HG03520 (cell line): ENCODE data around the gene URM1.
"Not testable (repeated sequence)": the region's sequence is repeated elsewhere in the genome, so short reads cannot be mapped to it uniquely, and the experiment has no call there.

Source experiments
- ATAC-seq: cut with Tn5 transposase; IDR thresholded peaks from one replicate; pipeline ENCODE4 v1.9.1; 2021; ENCODE audit warnings: mild to moderate bottlenecking, moderate library complexity; ENCODE audit not compliant: unreplicated experiment

Gene URM1

DNA sequence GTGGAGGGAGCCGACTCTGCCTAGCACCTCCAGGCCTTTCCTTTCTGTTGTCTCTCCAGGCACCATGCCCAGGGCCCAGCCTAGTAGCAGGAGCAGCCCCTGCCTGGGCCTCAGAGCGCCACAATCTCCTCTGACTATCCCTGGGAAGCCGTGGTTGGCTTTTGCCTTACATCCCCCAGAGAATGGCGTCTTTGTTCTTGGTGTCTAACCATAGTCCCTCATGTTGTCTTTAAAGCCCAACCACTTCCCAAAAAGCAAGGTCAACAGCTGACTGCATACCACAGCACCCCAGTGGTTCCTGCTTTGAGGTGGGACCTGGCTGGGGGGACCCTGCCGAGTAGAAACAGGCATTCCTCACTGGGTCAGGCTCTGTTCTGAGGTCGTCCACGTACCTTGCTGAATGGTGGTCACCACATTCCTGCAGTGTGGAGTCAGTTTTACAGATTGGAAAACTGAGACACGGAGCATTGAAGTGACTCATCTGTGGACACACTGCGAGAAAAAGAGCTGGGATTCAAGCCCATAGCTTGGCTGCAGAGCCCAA is 35.7 kb downstream of the URM1 start:
- no peak for ATAC-seq

DNA sequence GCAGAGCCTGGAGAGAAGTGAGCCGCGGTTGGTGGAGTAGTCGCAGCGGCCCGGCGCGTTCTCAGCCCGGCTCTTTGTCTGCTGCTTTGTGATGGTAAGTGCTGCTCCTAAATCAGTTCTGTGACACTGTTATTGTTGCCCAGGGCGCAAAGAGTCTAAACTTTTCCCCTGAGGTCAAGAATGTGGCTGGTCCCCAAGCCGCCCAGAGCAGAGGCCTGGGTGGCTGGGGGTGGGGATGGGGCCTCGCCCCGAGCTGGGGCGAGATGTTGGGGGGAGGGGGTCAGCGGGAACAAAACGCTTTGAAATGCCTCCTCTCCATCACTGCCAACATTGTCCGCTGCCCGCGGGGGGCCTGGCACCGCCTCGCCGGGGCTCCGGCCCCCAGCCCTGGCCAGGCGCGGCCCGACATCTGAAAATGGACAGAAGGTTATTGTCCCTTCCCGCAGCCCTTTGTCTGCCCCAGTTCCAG is 37.8 kb downstream of the URM1 start:
- no peak for ATAC-seq

DNA sequence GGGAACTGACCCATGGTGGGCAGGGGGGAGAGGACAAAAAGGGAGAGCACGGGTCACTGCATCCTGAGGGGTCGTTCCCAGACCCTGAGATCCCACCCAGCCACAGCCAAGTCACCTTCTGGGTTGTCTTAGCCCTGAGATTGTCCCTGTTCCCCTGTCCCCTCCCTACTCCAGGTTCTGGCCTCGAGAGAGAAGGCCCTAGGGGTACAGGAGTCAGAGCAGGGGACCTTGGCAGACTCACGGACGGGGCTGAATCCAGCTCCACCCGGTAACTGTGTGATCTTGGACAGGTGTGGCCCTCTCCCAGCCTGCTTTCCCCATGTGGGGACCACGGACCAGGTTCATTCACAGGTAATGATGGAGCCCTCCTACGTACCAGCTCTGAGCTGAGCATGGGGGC is 38.3 kb downstream of the URM1 start:
- ATAC-seq = no peak

DNA sequence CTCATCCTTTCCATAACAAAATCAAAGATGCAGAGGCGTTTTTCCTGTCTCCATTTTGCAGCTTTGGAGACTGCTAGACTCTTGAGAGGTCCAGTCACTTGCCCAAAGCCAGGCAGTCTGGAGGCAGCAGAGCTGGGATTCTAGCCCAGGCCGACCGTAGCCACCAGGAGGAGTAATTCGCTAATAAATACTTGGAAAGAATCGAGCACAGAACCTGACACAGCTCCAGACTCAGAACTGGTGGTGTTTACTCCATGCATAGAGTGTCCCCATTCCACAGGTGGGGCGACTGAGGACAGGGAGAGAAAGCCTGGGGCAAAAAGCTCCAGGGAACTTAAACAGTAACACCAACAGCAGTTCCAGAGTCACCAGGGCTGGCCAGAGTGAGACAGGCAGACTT is 38.8 kb downstream of the URM1 start:
- no peak for ATAC-seq

DNA sequence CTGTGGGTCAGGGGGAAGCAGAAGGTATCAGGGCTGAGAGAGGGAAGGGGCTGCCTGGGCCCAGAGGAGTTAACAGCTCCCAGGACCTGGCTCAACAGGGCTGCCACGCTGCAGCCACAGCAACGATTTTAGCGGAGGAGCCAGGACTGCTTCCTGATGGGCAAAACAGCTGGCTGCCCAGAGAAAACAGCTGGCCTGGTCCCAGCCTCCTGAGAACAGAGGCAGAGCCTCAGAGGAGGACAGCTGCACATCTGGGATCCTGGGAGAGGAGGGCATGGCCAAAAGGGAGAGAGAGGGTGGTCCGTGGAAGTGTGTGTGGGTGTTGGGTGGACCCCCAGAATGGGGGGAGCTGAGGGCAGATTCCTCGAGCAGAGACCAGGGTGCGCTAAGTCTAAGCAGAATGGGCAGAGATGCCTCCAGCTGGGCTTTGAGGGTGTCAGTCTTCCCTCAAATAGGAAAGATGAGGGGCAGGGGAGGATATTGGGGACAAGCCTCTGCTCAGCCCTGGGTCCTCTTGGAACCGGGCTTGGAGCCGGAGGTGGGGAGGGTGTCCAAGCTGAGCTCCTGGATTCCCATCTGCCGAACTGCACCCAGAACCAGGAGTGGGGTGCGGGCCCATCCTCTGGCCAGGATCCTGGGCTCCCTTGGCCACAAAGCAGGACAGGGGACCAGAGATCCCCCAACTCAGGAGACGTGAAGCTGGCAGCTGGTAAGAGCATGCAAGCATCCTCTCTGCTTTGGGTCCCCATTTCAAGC is 40.4 kb downstream of the URM1 start:
- ATAC-seq = no peak

DNA sequence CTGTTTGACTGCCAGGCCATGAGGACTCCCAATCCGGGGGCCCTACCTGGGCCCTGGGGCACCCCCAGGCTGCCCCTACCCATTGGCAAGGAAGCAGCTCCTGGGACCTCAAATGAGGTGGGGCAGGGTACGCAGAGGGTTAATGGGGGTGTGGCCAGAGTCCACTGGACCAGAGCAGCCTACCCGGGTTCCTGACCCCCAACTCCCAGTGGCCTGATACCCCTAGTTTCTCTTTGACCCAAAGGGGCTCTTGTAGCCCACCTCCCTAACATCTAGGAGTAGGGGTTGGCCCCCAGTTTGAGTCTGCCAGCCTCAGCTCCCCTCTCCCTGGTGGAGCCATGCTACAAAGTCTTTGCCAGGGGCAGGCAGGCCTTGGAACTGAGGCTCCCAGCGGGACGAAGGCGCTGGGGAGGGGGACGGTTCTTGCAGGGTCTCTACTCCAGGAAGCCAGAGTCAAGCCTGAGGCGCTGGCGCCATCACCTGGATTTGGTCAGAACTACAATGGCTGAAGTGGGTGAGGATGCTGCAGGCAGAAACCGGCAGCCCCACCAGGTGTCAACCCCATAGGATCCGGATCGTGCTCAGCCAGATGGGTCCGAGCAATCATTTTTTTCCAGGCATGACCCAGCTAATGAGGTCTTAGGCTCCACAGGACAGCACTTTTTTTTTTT is 41.1 kb downstream of the URM1 start:
- ATAC-seq = no peak

DNA sequence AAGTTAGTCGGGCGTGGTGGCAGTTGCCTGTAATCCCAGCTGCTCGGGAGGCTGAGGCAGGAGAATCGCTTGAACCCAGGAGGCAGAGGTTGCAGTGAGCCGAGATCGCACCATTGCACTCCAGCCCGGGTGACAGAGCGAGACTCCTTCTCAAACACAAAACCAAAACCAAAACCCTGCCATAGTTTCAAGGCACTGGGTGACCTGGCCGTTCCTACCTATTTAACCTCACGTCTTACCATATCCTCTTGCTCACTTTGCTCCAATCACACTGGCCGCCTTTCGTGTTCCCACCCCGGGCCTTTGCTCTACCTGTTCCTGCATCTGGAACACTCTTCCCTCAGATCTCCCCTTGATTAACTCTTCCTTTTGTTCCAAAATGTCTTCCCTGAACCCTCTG is 42.6 kb downstream of the URM1 start:
- ATAC-seq = not testable (repeated sequence)

DNA sequence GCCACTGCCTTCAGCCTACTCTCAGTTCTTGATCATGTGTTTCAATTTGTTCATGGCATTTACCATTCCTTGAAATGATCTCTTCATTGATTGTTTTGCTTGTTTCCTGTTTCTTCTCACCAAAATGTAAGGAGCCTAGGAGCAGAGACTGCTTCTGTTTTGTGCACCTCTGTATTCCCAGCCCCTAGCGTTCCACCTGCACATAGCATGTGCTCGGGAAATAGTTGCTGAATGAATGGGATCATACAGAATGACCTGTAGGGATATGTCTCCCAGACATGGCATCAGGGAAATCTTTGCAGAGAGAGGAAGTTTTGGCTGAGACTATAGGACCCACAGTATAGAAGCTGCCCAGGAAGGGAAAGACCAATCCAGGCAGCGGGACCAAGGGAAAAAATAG is 43.3 kb downstream of the URM1 start:
- ATAC-seq = no peak

DNA sequence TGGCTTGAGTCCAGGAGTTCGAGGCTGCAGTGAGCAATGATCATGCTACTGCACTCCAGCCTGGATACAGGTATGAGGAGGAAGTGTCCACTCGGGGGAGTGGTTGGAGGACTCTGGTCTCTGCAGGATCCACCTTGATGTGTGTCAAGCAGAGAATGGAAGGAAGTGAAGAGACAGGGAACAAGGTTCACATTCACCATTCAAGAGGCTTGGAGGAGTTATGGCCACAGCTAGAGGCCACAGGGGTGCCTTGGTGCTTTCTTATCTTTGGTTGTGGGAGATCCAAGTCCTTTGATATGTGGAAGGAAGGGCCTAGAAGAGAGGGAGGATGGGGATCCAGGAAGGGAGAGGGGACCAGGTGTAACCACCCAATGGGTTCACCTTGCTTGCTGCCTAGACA is 44.1 kb downstream of the URM1 start:
- no peak for ATAC-seq

DNA sequence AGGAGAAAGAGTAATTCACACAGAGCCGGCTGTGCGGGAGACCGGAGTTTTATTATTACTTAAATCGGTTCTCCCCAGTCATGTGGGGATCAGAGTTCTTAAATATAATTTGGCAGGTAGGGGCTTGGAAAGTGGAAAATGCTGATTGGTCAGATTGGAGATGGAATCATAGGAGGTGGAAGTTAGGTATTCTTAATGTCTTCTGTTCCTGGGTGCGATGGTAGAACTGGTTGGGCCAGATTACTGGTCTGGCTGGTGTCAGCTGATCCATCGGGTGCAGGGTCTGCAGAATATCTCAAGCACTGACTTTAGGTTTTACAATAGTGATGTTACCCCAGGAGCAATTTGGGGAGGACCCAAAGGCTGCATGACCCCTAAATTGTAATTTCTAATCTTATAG is 44.8 kb downstream of the URM1 start:
- ATAC-seq = no peak

DNA sequence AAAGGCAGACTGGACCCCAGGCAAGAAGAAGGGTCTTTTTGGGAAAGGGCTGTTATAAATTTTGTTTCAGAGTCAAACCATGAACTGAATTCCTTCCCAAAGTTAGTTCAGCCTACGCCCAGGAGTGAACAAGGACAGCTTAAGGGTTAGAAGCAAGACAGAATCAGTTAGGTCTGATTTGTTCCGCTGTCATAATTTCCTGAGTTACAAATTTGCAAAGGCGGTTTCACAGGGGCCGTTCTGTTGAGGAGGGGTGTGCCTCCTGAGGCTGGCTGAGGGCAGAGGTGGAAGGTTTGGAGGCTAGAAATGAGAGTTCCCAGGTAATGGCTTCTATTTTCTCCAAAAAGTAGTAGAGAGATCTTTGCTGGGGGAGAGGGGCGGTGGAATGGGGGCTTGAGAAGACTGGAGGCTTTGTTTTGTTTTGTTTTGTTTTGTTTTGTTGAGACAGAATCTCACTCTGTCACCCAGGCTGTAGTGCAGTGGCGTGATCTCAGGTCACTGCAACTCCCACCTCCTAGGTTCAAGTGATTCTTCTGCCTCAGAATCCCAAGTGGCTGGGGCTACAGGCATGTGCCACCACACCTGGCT is 45.4 kb downstream of the URM1 start:
- ATAC-seq = no peak

DNA sequence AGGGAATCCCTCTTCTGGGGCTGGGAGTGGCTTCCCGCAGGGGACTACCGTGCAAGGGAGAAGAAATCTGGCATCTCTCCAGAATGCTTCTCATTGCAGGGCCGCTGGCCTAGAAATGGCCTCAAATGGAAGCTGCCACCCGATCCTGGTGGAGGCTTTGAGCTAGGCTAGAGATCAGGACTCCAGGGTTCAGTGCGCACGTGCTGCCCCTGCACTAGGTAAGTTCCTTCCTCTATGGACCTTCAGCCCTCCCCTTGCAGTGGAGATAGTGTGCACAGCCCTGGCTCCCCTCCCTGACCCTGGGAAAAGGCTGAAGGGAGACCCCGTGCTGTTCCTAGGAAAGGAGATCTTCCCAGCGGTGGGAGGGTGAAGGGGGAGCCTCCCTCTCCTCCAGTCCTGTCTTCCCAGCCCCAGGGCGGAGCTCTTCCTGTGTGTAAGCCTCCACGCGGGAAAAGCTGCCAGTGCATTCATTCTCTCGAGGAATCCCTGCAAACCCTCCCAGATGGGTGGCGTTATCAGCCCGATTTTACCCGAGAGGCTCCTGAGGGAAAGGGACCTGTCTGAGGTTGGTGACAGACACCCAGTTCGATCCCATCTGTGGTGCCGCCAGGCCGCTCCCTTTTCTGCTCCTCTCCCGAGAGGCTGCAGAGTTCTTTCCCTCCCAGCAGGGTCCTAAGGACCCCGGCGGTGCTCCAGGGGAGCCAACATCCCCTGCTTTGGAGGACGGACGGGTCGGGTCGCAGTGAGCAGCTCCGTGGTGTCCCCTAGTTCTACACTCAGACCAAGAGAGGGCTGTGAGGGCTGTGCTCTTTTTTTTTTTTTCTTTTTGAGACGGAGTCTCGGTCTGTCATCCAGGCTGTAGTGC is 48.1 kb downstream of the URM1 start:
- no peak for ATAC-seq

DNA sequence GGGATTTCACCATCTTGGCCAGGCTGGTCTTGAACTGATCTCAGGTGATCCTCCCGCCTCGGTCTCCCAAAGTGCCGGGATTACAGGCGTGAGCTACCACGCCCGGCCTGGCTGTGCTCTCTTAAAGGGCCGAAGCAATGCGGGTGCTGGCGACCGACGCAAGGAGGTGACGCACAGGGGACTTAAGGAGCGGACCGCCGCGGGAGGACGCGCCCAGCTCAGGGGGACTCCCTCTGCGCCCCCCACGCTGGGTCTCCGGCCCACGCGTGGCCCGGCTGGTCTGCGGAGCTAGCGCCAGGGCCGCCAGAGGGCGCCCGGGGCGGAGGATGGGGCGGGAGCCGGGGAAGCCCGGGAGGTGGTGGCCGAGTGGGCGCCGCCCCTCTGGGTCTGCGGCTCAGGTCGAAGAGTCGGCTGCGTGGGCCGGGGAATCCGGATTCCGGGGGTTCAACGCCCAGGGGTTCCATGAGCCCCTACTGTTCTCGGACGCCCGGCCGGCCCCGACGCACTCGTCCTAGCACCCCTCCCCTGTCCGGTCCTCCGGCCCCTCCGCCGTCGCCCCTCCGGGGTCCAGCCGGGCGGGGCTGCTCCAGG is 49.0 kb downstream of the URM1 start:
- peak; percentile 69 for ATAC-seq

DNA sequence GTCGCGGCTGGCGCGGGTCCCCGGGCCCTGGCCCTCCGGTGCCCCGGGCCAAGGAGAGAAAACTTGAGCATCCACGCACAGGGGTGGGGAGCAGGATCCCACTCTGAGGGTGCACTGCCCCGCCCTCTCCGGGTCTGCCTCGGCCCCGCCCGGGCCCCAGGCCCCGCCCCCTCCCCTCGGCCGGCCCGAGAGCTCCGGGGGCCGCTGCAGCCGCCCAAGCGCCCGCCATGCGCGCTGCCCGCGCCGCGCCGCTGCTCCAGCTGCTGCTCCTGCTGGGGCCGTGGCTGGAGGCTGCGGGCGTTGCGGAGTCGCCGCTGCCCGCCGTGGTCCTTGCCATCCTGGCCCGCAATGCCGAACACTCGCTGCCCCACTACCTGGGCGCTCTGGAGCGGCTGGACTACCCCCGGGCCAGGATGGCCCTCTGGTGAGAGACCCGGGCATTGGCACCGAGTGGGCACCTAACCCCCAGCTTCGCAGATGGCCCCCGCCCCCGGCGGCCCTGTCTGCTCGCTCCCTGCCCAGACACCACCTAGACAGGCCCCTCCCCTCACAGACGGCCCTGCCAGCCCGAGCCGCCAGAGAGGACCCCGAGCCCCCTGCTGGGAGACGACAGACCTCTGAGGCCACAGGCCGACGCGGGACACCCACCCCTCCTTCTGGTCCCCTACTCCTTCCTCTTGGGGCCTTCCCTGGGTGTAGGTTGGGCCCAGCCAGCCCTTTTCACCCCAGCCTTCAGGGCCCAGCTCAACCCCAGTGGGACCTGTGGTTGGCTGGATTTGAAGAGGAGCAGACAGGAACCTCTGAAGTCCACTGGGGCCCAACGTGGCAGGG is 49.7 kb downstream of the URM1 start, which contains the start of gene CERCAM:
Gene CERCAM, plus strand, starts transcription at position 207 of the 831 bp plus-strand sequence. Its CDS starts 21 bp downstream, at position 228.
- peak; percentile 48 for ATAC-seq

DNA sequence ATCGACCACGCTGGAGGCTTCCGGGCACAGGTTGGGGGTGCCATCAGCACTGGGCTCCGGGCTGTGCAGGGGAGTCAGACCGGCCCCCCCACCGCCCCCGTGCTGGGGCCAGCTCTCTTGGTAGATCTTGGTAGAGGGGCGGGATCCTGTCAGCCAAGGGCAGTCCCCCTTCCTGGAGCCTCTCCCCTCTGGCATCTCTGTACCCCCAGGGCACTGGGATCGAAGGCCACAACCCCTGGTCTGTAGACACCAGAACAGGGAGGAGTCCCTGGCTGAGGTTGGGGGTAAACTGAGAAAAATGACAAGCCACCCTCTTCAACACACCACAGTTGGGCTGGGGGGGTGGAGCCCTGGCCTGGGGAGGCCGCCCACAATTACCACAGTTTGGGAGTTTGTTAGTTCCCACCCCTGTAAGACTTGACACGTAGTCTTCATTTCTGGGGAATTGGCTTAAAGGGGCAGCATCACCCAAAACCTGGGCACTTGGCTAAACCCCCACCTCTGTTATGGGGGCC is 50.4 kb downstream of the URM1 start:
- no peak for ATAC-seq

DNA sequence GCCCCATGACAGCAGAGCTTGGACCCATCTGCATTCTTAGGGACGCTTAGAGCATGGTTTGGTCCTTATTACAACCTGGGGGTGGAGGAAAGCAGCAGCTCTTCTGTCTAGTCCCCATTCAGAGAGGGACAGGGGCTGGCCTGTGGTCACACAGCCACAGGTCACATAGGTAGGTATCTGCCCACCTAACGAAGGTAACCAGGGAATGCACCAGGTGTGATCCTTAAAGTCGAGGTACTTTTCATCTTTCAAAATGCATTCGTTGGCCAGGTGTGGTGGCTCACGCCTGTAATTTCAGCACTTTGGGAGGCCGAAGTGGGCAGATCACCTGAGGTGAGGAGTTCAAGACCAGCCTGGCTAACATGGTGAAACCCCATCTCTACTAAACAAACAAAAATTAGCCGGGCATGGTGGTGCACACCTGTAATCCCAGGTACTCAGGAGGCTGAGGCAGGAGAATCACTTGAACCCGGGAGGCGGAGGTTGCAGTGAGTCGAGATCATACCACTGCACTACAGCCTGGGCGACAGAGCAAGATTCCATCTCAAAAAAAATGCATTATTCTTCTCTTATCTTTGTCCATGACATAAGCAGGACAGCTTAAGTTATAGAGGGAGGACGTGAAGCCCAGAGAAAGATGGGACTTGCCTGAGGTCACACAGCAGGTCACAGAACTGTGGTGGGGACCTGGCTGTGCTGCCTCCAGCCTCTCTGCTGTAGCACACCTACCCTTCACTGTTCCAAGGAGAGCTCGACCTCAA is 51.0 kb downstream of the URM1 start:
- not testable (repeated sequence) for ATAC-seq

DNA sequence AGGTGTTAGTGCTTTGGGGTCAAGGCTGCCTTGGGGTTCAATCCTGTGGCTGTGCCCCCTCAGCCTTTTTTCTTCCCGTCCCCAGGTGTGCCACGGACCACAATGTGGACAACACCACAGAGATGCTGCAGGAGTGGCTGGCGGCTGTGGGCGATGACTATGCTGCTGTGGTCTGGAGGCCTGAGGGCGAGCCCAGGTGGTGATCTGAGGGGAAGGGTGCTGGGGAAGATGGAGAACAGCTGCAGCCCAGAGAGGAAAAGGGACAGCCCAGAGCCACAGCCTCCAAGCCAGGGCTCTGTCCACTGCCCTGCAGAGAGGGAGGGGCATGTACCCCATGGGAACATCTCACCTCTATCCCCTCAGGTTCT is 51.6 kb downstream of the URM1 start:
- ATAC-seq = no peak

DNA sequence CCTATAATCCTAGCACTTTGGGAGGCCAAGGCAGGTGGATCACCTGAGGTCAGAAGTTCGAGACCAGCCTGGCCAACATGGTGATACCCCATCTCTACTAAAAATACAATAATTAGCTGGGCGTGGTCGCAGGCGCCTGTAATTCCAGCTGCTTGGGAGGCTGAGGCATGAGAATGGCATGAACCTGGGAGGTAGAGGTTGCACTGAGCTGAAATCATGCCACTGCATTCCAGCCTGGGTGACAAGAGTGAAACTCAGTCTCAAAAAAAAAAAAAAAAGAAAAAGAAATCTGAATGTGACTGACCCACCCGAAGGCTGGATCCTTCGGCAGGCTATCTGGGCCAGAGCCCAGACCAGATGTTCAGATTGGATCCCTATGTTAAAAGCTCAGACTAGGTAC is 52.2 kb downstream of the URM1 start:
- ATAC-seq = not testable (repeated sequence)
